ENCODE data around the gene DLG2. TPM values are rescaled to one million over a fixed set of nuclear protein-coding genes. Genes with fewer than 3 reads are reported as not detected.

The DLG2 gene
- total RNA-seq, 1 donor from 2014 or later = 0.17 TPM

DNA sequence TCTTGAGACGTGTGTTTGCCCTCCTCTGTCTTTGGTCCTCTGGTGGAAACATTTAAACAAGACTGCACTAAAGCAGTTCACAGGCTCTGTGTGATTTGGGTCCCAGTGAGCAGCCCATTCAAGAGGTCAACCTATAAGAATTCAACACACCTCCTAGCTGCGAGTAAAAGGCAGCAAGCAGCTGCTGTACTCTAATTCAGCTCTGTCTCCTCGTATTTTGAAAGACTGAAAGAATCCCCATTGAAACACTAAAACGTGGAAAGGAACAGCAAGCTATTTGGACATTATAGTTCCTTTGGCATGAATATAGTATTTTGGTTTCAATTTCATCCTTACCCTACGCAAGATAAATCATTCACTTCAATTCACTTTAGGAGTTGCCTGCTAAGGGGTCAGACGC, 1046.7 kb downstream of the DLG2 start:
- TF ChIP-seq, protein P1, sequence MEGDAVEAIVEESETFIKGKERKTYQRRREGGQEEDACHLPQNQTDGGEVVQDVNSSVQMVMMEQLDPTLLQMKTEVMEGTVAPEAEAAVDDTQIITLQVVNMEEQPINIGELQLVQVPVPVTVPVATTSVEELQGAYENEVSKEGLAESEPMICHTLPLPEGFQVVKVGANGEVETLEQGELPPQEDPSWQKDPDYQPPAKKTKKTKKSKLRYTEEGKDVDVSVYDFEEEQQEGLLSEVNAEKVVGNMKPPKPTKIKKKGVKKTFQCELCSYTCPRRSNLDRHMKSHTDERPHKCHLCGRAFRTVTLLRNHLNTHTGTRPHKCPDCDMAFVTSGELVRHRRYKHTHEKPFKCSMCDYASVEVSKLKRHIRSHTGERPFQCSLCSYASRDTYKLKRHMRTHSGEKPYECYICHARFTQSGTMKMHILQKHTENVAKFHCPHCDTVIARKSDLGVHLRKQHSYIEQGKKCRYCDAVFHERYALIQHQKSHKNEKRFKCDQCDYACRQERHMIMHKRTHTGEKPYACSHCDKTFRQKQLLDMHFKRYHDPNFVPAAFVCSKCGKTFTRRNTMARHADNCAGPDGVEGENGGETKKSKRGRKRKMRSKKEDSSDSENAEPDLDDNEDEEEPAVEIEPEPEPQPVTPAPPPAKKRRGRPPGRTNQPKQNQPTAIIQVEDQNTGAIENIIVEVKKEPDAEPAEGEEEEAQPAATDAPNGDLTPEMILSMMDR (conservative IDR thresholded peaks at IDR 0.05; ENCODE audit: low read depth, low read length) = no peak
- no peak overlapping the region for H3K4me3 ChIP-seq (ENCODE audit: low read depth, low read length)
- no peak for DNase-seq (ENCODE audit: low read depth)

DNA sequence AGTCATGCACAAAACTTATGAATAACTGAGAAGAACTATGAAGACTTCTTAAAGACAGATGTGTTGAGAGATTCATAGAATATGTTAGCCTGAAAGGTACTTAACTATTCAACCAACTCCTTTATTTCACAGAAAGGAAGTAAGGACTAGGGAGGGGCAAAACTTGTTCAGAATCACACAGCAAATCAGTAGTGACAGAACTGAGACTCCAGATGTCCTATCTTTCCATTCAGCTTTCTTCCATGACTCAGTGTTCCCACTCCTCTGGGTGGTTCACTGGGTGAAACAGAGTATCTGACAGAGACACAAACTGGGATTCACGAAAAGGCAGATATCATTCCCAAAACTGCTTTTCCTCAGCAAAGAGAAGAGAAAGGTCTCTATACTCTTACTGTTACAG, 1053.3 kb downstream of the DLG2 start:
- no peak overlapping the region for H3K4me3 ChIP-seq (ENCODE audit: low read depth, low read length)
- TF ChIP-seq, protein P1 (conservative IDR thresholded peaks at IDR 0.05; ENCODE audit: low read depth, low read length) = no peak
- DNase-seq (ENCODE audit: low read depth) = no peak

DNA sequence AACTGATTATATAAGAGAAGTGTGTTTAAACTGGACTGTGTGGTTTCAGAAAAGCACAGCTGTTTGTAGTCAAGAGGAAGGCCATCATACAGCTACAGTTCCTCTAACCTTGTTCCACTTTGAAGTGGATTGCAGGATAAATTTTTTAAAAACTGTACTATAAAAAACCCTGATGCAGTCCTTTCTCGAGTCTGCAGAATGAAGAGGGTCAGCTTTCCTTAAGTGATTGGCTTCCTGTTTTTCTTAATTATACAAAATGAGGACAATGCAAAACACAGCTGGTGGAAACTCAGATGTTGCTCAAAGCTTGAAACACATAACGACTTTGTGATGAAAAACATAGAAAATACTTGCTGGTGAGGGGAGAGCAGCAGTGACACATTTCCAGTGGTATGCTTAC, 1060.5 kb downstream of the DLG2 start:
- no peak for DNase-seq (ENCODE audit: low read depth)
- H3K4me3 ChIP-seq (ENCODE audit: low read depth, low read length) = no peak overlapping the region
- TF ChIP-seq, protein P1 (conservative IDR thresholded peaks at IDR 0.05; ENCODE audit: low read depth, low read length) = no peak

DNA sequence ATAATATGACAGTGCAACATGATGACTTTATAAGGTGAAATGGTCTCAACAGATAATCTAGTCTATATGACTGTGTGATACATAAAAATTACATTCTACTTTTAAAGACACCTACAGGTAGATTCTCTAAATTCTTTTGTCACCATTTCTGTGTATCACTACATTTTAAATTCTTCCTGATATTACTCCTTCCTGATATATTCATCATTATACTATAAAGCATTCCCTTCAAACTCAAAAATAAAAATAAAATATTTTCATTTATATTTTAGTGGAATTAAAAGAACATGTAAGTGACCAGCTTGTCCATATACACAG, 1062.3 kb downstream of the DLG2 start:
- no peak overlapping the region for H3K4me3 ChIP-seq (ENCODE audit: low read depth, low read length)
- DNase-seq (ENCODE audit: low read depth) = no peak
- TF ChIP-seq, protein P1 (conservative IDR thresholded peaks at IDR 0.05; ENCODE audit: low read depth, low read length) = no peak

DNA sequence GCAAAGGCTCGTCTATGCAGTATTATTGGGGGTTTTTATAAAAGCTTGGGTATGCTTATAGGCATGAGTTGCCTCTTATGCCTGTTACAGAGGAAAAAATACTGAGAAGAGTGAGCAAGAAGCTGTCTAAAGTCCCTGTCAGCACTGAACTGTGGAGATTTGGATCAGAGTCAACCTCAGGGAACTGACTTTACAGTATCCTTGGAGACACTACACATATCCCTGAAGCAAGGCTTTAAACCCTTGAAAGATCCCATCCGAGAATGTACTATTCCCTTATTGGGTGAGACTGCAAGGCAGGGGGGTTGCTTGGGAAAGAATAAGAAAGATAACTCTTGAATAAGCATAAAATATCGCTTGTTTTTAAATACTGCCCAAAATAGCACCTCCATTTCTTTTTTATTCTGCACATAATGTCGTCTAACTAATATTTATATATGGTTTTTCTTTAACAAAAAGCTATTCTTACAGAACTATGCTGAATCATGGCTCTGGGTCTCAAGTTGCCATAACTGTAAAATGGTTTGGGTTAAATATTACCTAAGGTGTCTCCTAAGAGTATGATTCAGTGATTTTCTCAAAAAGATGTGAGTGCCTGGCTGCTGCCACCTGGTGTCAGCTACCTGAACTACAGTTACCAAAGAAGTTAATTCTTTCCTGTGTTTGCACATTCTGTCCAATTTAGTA, 1062.8 kb downstream of the DLG2 start:
- TF ChIP-seq, protein P1 (conservative IDR thresholded peaks at IDR 0.05; ENCODE audit: low read depth, low read length) = peak; percentile 91
- H3K4me3 ChIP-seq (ENCODE audit: low read depth, low read length) = peak overlapping the region; percentile 29
- peak; percentile 73 for DNase-seq (ENCODE audit: low read depth)

DNA sequence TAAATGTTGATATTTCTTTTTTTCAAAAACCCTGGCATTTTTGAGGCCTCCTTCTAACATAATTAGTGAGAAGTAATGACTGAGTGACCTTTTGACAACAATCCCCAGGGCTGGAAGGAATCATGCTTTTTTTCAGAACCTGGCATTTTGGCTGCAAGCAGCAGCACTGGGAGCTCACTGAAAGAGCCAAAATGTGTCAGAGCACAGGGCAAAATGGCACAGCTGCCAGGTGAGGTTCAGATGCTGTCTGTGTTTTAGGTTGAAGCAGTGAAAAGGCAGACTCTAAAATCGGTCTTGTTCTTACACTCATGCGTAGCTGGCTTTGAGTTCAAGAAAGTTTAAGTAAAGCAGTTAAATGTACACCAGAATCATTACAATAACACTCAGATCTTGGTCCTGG, 1063.8 kb downstream of the DLG2 start:
- no peak for DNase-seq (ENCODE audit: low read depth)
- TF ChIP-seq, protein P1 (conservative IDR thresholded peaks at IDR 0.05; ENCODE audit: low read depth, low read length) = no peak
- H3K4me3 ChIP-seq (ENCODE audit: low read depth, low read length) = no peak overlapping the region

DNA sequence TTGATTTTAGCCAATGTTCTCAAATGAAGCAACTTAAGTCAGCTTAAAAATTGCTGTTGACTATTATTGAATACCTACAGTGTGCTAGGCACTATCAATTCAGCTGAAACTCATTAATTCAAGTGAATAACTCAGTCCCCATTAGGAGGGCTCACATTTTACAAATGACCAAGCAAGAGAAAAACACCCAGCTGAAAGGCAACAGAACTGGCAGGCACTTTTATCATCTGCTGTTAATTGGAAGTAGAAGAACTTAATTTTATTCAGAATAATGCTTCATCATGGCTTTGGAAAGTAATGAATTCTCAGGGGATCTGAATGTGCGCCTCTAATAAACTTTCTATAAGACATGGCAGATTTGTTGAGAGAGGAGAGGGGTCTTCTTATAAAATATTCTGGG, 1066.9 kb downstream of the DLG2 start:
- TF ChIP-seq, protein P1 (conservative IDR thresholded peaks at IDR 0.05; ENCODE audit: low read depth, low read length) = no peak
- no peak overlapping the region for H3K4me3 ChIP-seq (ENCODE audit: low read depth, low read length)
- no peak for DNase-seq (ENCODE audit: low read depth)

Data from epithelial cell of proximal tubule (primary cell).